ENCODE results near the gene TLL2.

Gene TLL2

DNA sequence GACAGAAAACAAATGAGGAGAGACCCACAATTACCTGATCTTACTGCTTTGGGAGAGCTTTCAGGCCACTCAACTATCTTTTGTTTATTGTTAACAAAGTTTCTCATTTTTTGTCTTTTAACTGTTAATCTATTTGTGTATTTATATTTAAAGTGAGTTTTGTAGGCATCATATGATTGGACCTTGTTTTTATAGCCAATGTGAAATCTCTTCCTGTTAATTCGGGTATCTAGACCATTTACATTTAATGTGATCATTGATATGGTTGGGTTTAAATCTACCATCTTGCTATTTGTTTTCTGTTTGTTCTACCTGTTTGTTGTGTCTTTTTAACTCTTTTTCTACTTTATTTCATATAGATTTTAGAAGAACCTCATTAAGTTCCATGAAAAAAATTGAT is 167.4 kb downstream of the TLL2 start:
- no peak for DNase-seq

DNA sequence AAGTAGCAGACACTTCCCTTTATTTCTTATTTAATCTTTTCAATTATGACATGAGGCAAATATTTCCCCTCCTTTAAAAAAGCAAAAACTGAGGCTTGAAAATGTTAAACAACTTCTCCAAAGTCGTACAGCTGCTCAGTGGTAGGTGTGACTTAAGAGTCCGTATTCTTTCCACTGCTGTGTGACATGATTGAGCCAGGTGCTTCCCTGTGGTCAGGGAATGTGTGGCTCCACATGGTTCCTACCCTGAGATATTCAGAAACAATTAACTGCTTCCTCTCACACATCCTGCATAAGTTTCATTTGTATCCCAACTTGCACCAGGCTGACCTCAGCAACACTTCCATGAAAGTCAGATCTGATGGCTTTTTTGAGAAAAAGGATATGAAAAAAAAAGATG is 168.5 kb downstream of the TLL2 start:
- DNase-seq = no peak

DNA sequence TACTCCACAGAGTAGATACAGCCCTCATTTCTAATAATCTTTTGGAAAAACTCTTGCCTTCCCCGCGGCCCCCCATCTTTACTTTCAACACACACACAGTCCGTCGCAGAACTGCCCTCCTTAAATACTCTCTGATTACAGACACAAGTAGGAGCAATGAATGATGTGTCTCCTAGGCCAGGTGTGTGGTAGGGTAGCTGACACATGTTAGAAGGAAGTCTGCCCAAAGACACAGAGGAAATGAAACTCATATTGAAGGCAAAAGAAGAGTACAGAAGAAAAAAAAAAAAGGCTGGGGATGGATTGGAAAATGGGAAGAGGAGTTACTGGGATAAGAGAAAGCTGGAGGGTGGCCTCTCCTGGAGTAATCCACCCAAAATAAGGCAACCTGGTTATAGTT is 169.5 kb downstream of the TLL2 start:
- no peak for DNase-seq

DNA sequence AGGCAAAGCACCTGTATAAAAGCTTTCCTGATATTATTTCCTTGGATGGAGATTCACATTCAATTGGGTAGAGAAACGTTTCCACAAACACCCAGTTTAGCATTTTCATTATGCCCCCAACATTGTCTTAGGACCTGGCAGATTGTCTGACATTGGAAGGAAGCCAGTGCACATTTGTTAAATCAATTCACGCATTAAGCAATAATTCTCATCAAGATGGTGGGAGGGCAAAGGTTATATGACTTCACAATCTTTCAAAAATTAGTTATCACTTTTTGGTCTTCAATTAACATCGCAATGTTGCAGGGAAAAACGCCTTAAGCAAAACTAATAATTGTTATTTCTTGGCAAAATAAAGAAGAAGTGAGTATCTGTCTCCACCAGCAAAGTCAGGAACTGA is 171.3 kb downstream of the TLL2 start:
- no peak for DNase-seq

DNA sequence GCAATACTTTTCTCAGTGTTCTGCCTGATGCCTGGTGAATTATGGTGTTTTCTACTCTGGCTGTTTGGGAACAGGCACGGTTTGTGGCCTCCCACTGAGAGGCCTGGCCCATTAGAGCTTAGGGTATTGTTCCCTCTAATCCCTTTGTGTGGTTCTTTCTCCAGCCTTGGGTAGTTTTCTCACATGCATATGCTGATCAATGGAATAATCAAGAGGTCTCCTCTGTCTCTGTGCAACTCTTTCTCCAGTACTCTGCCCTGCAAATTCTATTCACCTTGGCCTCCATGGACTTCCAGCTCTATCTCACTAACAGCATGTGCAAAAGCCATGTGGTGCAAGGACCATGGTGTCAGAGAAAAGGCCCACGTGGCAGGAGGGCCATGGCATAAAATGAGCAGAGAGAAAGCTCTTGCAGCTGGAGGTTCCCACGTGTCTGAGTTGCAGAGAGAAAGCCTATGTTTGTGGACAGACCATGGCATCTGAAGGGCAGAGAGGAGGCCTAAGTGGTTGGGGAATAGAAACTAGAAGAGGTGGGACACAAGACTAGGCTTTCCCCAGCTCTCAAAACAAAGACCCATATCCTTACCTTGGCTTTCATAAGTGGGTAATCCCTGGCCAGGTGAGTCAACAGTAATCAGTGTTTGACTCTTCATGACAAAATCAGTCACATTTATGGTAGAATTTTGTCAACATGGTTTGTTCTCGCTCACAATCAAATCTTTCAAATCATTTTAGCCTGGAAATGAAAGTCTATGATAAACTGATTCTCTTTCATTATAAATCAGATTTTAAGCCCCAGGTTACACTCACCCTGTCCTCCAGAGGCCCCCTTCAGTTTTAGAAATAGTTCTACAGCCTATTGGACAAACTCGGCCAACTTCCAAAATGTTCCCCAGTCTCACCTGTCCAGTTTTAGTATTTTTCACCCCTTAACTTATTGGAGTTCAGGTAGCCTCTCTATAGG is 172.2 kb downstream of the TLL2 start:
- DNase-seq = peak; percentile 25

DNA sequence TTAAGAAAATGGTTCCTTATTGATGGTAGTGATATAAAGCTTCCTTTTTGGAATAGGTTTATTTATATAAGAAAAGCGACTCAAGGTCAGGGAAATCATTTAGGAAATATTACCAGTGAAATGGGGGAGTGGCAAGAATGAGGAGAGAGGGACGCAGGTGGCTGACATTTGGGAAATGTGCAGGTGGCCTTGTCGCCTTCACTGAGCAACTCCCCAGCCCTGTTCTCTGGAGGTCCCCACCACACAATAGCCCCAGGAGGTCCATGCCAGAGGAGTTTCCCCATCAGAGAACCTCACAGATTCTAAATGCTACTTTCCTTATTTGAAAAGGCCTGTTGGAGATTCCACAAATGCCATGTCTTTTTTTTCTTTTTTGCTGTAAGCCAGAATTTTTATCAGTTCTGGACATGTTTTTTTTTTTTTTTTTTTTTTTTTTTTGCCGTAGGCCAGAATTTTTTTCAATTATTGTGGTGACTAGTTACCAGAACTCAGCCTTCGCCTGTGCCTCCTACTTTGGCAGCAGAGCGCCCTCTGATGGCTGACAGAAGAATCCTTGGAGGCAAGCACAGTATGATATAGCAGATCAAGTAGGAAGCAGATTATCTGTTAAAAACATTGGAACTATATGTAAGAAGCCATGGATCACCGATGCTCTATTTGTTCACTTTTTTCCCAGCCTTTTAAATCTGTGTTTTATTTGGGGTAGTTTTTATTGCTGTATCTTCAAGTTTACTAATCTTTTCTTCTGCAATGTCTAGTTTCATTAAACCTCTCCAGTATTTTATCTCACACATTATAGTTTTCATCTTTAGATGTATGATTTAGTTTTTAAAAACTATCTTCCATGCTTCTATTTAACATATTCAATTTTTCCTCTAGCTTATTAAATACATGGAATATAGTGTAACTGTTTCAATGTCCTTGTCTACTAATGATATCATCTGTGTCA is 173.5 kb downstream of the TLL2 start:
- DNase-seq = peak; percentile 66

DNA sequence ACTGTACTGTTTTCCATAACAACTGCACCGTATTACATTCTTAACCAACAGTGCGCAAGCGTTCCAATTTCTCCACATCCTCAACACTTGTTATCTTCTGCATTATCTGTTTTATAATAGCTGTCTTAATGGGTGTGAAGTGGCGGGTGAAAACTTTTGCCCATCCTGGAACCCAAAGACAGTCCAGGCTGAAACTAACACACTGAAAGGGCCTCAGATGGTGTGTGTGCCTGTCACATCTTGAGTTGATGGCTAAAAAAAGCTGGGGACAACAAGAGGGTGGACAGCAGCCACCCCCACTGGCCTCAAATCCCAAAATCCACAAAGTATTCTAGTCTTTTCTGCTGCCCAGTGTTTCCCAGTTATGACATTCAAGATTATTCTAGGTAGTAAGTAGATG is 174.3 kb downstream of the TLL2 start:
- DNase-seq = no peak

DNA sequence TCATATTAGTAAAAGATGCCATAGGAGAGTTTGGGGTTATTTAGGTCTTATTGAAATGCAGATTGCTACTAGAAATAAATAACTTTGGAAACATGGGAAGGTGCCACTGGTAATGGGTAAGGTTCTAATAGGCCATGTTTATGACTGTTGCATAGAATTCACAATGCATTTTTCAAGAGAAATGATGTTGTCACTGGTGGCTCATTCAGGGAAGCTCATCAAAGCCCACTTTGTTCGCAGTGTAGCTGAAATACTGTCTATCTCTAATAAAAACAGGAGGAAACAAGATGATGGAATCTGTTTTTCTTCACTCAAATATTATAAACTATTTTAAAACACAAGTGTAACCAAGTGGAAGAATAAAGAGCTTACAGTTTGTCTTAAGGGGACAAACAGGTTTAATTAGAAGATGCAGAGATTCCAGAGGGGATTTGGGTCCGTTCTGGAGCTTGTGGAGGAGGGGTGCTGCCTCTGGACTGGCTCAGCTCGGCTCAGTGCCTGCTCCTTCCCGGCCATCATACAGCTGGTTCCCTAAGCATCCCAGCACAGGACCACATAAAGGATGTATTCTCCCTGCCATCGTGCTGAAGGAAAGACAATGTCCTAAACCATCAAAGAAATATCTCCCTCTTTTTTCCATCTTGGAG is 175.3 kb downstream of the TLL2 start:
- no peak for DNase-seq

DNA sequence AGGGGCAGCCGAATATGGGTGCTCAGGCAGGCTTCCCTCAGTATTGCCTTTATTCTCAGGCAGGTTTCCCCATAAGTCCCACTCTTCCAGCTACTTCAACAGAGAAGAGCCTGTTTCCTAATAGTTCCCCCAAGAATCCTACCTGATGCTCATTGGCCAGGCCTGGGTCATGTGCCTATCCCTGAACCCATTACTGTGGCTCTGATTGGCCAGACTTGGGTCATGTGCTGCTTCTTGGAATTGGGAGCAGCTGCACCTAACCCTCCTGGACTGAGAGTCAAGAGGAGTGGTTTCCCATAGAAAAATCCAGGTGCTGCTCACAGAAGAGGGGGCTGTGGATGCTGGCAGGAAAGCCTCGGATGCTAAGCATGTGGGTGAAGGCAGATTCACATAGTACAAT is 176.6 kb downstream of the TLL2 start:
- no peak for DNase-seq

DNA sequence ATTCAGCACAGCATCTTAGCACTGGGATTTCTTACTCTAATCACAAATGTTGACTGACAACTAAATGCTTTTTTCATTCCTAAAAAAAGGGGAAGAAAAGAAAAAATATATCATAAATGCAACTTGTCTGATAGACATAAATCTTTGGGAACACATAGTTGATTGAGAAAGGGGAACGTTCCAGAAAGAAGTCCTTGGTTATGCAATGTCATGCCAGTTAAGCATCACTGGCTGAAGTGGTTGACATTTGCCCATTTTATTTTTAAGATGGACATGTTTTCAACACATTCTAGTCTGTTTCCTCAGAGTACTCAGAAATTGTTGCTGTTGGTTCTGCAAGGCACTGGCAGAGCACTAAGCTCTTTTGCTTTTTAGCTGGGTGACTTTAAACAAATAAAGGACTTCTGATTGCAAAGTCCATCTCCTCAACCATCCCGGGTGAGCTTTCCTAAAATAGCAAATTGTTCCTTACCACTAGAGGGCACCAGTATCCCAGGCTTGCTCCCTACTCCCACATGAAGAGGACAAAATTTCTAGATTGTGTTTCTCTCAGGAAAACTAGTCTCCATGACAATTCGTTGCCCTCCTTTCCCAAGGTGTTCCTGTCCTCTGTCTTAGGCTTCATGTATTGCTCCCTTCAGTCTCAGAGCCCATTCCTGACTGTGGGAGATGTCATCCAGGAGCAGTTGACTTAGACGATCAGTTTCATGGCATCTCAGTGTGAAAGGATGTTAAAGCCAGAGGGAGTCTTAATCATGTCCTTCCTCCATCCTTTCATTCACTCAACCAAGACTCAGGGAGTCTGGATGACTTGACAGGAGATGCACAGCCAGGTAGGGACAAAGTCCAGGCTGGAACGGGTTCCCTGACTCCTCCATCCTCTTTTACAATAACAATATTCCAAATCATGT is 178.9 kb downstream of the TLL2 start:
- no peak for DNase-seq

DNA sequence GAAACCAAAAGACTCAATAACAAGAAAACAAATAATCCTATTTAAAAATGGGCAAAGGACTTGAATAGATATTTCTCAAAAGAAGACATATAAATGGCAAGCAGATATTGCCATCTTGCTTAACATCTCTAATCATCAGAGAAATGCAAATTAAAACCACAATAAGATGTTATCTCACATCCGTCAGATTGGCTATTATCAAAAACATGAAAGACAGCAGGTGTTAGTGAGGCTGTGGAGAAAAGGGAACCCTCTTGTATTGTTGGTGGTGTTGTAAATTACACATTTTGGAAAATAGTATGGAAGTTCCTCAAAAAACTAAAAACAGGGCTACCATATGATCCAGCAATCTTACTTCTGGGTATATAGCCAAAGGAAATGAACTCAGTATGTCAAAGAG is 180.6 kb downstream of the TLL2 start:
- DNase-seq = no peak

DNA sequence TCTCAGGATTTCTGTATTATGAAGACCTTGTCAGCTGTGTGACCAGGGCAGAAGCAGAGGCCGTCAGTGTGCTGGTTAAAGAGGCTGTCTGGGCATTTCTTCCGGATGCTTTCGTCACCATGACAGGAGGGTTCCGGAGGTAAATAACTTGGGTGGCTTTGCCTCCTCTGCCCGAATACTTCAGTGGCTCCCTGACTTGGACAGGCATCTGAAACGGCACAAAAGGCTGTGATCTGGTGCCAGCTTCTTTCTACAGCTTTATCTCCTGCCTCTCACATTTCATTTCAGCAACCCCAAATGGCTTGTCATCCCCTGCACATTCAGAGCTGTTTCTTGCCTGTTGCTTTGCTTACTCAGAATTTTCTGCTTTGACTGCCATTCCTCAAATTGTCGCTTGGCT is 186.3 kb downstream of the TLL2 start:
- DNase-seq = no peak

DNA sequence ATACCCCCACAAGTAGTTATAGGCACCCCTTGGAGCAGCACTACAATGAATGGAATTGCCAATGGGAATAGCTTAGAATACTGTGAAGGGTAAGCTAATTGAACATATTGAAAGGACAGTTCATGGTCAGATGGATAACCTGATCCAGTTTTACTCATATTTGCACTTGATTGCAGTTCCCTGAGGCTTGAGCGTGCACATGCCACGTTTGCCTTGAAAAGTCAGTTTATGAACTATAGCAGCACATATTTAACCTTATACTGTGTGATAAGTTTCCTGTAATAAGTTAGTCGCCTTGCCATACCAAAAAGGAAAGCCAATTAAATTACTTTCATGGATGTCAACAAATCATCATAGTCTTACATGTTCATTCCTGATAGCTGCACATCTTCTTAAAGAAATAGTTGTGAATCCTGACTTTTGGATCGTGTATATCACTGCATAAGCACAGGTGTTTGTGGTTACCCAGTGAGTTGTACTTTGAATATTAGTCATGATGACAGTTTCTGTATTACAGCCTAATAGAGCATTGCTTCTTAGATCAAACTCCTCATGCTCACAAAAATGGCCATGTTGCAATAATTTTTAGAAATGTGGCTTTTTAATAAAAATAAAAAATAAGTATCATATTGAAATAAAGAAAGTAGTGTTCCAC is 187.9 kb downstream of the TLL2 start:
- no peak for DNase-seq

DNA sequence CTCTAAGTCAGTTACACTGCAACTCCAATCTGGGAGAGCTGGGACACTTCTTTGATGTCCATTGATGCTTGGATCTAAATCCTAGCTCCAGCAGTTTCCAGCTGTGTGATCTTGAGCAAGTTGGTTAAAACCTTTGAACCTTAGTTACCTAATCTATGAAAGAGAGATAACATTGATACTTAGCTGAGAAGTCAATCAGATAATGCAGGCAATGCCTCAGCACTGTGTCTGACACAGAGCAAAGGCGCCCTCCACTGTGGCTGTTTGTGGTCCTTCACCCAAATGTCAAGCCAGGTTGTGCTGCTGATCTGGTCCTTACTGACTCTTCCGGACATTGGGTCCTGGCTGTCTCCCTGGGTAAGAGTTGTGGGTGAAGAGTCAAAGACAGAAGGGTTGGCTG is 189.3 kb downstream of the TLL2 start:
- DNase-seq = no peak

DNA sequence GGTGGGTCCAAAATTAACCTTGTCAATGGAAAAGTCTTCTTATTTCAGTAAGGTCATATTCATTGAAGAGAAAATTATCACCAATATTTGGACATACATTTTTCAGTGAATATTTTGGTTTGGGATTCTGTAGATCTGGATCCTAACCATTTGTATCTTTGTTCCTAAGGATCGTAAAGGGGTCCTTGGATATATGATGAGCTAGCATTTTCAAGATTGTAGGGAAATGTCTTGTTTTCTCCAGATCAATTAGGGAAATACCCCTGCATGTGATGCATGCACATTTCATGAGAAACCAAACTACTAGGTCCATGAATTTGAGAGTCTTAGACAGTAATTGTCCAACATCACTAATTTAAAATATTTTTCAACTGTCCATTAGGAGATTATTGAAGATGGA is 191.5 kb downstream of the TLL2 start:
- DNase-seq = no peak

DNA sequence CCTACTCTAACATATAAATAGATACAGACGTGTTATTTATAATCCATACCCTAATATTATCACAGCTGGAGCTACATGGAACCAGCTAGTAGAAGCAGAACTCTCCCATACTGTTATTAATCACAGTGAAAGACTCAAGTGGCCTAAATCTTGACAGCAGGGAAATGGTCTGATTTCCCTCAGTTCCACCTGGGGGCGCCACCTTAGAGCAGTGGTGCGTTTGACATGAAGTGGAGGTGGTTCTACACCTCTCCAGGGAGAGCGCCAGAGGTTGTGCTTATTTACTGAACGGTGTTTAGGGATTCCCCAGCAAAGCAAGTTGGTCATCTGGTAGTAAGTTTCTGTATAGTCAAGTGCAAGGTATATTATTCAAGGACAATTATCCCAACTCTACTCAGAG is 191.9 kb downstream of the TLL2 start:
- DNase-seq = no peak

DNA sequence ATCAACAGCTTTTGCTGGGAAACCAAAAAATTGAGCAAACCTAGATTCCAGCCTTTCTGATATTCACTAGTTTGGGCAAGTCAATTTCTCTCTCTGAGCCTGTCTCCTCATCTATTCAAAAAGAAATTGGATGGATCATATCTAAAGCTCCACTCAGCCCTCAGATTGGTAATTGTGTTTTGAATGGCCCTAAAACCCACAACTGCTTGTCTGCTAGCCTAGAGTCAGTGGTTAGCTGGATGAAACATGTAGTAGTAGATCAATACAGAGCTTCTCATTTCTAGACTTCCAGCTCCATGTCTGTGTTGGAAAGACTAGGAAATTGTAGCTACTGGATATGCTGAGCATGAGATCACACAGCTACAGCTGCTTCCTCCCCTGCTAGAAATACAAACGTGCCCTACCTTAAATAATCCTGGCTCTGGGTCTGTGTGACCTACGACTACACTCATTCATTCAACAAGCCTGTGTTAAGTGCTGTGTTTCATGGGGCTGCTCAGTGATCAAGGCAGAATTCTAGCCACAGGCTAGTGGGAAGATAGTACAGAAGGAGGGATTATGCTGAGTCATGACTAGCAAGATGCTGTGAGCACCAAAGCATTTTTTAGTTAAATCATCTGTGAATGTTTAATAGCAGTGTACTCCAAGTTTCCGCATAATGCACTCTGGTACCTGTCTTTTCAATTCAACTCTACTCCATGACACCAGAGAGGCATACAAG is 193.8 kb downstream of the TLL2 start:
- no peak for DNase-seq

DNA sequence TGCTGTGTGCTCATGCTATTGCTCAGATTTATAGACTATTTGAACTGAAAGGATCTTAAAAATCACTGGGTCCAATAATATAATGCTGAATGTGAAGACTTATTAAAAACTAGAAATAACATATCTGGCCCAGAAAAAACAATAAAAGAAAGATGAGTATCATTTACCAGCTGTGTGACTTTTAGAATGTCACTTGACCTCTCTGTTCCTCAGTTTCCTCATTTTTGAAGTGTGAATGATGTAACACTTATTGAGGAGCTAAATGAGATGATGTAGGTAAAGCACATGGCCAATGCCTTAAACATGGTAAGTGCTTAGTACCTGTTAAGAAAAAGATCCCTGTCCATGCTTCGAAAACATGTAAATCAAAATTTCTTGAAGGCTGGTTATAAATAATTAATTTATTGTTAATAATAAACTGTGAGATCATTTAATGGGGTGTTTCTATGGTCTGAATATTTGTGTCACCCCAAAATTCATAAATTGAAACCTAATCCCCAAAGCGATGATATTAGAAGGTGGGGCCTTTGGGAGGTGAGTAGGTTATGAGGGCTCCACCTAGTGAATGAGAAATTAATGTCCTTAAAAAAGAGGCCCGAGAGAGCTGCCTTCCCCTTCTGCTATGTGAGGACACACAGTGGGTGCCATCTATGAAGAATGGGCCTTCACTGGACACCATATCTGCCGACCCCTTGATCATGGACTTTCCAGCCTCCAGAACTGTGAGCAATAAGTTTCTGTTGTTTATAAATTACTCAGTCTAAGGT is 196.5 kb downstream of the TLL2 start:
- no peak for DNase-seq

Measured in stimulated activated CD8-positive, alpha-beta memory T cell treated with anti-CD3 and anti-CD28 coated beads, Interleukin-4, amount 100 ng/mL, for 48 hours (primary cell).